Embryonic facial prominence (tissue), 1 donor: ENCODE results near the gene MEGF11.

Source experiments
- DNase-seq: peaks from one replicate; pipeline ENCODE4 v3.0.0-alpha.2; 2016; ENCODE audit errors: extremely low spot score

The MEGF11 gene

DNA sequence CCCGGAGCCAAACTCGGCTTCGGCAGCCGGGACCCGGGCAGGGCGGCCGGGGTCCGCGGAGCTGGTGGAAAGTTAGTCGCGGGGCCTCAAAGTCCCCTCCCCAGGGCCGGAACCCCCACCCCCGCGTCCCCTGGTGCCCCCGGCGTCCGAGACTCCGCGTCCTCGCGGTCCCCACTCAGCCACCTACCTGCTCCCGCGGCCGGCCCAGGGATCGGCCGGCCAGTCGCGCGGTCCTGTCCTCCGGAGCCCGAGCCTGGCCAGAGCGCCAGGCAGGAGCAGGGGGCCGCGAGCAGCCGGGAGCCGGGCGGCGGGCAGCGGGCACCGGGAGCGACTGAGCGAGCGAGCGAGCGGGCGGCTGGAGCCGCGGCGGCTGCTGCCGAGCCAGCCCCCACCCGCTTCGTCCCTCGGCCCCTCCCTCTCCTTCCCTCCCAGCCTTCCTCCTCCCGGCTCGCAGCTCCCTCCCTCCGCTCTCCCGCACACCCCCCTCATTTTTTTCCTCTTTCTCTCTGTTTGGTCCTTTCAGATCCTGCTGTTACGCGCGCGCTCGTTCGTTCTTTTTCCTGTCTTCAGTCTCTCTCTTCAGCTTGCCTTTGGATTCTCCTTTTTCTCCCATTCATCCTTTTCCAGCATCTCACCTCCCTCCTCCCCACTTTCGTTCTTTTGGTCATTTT lies at the start of gene MEGF11:
Gene MEGF11, minus strand, starts transcription at position 333 of the 671 bp plus-strand sequence. CDS start 125,347 bp downstream, outside the sequence.
- DNase-seq: peak; percentile 49

DNA sequence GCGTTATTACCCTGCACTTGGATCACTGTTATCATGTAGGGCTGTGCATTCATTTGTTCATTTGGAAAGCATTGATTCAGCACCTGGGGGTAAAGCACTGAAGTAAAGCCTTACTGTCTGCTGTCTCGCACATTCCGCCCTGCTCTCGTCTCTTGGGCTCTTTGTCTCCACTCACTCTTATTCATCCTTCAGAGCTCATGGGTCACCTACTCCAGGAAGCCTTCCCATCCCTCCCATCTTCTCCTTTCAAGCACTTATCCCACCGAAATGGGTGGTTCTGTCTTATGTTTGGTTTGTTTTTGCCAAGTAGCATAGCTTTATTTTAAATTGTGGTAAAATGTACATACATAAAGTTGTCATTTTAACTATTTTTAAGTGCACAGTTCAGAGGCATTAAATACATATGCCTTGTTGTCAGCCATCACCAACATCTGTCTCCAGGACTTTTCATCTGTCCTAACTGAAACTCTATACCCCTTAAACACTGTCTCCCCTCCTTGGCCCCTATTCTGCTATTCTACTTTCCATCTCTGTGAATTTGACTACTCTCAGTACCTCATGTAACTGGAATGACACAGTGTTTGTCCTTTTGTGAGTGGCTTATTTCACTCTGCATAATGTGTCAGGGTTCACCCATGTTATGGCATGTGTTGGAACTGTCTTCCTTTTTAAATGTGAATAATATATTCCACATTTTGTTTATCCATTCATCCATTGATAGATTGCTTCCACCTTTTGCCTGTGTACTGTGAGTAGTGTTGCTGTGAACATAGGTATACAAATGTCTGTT lies 49.1 kb upstream of the MEGF11 start:
- no peak for DNase-seq

DNA sequence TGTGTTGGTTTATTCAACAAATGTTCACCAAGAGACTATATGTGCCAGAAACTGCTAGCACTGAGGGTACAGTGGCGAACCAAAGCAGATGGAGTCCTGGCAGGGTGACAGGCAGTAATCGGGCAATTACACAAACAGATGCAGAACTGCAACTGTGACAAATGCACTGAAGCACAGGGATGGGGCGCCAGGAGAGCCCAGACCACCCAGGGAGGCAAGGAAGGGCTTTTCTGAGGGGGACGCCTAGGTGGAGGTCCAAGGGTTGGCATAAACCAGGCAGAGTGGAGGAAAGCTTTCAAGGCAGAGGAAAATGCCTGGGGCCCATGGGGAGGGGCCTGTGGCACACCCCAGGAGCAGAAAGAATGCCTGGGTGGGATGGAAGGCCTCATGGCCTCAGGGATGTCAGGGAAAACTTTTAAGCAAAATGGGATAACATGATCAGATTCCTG lies 45.3 kb upstream of the MEGF11 start:
- no peak for DNase-seq

DNA sequence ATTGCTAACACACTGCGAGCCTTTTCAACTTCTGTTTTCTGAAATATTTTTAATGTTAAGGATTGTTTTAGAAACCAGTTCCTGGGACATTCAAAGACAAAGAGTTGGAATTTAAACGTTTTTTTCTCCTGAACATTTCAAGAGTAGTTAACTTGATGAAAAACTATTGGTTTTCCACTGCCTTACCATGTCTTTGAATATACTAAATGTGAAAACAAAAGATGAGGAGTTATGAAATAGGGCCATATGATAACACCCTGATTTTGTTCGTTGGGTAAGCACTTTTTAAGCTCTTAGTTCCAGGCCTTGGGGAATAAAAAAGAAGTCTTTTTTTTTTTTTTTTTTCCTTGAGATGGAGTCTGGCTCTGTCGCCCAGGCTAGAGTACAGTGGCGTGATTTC lies 42.6 kb upstream of the MEGF11 start:
- DNase-seq: no peak

DNA sequence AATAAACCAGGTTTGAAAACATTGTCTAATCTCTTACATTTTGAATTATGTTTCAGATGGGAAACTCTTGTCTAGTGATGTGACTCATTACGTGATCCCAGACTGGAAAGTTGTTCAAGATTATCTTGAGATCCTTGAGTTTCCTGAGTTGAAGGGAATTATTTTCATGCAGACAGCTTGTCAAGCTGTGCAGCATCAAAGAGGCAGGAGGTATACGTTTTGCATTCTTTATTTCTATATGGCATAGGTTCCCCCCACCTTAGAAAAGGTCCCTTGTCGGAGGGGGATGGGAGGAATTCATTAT lies 41.3 kb upstream of the MEGF11 start:
- DNase-seq: no peak

DNA sequence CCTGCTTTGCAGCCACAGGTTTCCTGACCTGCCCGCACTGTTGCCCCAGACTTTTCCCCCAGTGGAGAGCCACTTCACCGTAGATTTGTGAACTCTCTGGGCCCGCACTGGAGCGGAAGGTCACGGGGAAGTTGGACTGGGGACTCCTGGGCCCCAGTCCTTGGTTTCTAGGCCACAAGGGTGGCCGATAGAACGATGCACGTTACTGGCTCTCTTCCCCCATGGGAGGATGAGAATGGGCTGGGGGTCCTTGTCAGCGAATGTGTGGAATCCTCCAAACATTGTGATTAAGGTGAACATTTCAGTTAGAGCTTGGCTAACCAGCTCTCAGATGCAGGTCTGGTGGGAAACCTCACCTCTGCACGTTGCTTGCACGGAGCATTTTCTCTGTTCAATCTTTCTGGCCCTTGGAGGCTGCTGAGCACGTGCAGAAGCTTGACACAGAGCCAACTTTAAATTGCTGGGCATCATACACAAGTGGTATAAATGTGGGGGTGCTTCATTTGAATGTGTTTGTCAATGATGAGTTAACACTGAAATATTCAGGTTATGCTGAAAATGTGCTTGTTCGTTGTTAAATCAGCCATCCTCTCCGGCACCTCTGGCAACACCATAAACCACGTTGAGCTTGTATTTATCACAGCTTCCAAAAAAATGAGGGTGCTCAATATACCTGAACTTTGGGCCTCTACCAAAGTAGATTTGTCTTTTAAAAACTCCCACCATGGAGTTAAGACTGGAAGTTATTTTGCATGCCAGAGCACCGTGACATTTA lies 40.8 kb upstream of the MEGF11 start:
- no peak for DNase-seq

DNA sequence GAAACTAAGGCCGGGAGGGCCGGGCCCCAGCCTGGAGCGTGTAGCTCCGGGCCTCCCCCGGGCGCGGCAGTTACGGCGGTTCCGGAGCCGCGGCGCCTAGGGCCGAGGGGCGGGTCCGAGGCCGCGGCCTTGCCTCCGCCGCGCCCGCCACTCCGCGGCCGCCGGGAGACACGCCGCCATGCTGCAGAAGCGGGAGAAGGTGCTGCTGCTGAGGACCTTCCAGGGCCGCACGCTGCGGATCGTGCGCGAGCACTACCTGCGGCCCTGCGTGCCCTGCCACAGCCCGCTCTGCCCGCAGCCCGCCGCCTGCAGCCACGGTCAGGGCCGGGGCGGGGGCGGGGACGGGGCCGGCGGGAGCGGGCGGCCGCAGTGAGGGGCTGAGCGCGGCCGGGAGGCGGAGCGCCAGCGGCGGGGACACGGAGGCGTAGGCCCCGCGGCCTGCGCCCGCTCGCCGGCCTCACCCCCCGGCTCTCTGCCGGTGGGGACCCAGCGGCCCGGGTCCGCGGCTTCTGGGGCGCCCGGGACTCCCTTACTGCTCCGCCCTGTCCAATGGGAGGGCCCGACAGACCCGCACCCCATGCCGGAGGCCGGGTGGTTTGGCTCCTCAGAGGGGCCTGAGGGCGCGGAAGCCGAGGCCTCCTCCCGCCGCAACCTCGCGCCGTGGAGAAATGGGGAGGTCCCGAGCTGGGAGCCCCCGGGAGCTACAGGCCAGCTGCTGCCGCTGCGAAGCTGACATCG lies 40.0 kb upstream of the MEGF11 start, which contains the start of gene DIS3L:
Gene DIS3L, plus strand, starts transcription at position 150 of the 738 bp plus-strand sequence. Its CDS starts 29 bp downstream, at position 179.
- no peak for DNase-seq

DNA sequence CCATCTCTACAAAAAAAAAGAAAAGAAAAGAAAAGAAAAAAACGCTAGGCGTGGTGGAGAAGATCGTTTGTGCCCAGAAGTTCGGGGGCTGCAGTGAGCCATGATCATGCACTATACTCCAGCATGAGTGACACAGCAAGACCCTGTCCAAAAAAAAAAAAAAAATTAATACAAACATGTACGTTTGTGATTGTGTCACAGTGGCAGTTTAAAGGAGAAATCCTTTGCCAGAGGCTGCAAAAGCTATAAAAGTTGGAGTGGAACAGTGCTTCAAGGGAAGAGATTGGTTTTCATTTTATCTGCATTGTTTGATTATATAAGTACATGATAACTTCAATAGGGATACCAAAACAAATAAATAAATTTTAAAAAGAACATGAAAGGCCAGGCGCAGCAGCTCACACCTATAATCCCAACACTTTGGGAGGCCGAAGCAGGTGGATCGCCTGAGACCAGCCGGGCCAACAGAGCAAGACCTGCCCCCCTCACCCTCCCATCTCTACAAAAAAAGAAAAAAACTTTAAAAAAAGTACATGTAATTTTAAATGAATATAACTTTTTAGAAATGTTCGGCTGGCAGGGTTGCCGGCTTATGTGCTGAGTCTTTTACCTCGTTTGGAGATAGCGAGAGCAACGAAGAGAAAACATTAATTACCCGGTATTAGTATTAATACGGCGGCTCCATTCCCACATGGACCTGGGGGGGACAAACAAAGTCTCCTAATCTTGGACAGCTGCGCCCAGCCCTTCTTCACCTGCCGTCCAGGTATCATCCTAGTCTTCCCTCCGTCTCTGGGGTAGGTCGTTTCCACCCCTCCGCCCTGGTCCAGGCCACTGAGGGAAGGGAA lies 39.2 kb upstream of the MEGF11 start:
- DNase-seq: no peak

DNA sequence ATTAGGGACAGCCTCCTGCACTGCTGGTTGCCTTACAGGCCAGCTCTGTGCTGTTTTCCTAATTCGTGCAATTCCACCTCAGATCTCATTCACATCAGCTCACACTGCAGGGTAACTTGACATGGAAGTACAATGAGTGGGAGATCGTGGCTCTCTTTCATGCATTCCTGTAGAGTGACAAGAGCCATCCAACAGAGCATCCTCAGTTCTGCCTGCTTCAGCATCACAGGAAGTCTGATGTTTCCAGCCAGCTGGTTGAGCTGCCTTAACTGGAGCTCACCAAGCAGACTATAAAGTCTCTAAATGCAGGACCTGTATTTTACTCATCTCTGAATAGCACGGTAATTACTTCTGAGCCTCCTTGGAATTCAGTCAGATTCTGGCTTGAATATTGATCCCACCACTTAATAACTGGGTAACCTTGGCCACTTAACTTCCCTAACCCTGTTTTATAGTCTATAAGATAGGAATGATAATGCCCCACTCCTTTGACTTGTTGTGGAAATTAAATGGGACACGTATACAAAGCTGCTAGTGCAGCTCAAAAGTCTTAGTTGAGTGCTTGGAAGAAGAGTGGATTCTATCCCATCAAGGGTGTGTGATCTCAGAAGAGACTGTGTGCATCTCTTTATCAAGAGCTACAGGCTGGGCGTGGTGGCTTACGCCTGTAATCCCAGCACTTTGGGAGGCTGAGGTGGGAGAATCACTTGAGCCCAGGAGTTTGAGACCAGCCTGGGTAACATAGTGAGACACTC lies 38.4 kb upstream of the MEGF11 start:
- no peak for DNase-seq

DNA sequence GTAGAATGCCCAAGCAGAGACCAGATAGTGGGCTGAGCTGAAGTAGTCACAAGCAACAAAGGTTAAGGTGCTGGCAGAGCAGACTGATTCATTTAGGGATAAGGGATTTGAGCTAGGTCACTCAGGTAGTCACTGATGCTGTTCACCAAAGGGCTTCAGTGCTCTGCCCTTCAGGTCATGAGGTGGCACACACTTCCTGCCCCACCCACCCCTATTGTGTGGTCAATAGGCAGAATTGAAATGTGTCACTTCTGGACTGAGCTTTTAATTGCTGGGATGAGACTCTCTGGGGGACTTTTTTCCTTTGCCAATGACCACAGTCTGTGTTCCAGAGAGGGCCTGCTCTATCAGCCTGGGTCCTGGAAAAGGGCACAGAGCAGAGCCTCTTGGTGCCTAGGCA lies 37.0 kb upstream of the MEGF11 start:
- no peak for DNase-seq

DNA sequence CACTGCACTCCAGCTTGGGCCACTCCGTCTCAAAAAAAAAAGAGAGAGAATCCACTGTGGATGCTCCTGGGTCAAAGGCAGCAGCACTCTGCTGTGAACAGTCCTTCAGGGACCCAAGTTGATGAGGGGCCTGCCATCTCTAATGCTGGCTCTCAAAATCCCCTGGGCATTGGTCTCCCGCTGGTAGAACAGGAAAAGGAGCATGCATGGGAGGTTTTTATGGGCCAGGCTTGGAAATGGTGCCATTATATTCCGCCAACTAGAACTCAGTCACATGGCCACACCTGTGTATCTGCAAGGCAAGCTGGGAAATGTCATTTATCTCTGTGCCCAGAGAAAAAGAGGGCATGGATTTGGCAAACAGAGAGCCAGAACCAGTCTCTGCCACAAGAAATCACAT lies 36.5 kb upstream of the MEGF11 start:
- DNase-seq: no peak

DNA sequence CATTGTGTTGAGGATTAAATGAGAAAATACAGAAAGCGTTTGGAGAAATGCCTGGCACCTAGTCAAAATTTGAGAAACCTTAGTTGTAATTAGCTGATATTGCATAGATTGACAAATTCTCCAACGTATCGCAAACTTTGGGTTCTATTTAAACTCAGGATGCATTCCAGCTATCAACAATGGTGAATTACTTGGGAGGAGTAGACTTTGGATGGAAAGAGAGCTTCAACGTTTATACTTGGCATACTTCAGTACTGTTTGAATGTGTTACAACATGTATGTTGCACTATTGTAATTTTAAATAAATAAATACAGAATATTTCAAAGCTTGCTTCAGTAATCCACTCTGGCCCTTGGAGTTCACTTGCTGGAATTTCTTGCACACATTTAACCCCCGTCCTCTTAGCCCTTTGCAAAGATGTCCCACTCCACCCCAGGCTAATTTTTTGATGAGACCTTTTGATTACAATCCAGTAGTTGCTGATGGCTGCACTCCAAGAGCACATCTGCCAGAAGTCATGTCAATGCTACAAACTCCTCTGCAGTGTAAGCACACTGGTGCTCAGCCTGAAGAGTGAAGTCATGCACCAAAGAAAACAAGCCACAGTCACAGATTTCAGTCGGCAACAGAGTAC lies 35.1 kb upstream of the MEGF11 start:
- DNase-seq: no peak

DNA sequence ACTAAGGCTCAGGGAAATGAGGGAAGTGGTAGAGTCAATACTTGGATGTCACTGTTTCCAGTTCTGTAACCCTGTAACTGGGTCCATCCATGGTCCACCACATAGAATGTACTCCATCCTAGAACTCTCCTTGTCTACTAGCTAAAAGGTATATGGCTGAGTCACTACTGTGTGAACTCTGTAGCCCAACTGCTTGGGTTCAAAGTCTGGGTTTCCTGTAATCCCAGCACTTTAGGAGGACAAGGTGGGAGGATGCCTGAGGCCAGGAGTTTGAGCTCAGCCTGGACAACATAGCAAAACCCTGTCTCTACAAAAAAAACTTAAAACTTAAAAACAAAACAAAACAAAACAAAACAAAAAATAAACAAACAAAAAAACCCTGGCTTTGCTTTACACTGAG lies 34.5 kb upstream of the MEGF11 start:
- no peak for DNase-seq

DNA sequence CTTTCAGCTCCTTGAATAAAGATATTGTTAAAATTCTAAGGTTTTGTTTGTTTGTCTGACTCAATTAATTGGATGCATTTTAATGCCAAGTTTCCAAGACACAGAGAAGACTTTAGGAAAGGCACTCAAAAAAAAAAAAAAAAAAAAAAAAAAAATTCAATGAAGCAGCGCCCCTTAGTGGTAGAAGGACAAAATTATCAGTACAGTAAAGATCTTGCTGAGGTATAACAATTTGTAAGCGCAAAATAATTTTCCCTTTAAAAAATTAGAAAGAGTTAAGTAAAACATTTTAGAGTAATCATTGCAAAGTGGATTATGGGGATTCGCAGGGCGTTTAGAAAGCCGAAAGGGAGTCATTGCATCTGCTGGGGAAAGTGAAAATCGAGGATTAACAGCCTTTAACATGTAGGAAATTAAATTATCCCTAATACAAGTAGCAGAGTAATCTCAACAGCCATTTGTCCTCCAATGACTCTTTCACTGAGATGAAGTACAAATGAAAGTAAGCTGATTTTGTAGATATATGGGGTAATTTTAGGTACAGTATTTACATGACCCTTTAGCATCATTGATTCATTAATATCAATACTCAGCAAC lies 34.0 kb upstream of the MEGF11 start:
- no peak for DNase-seq

DNA sequence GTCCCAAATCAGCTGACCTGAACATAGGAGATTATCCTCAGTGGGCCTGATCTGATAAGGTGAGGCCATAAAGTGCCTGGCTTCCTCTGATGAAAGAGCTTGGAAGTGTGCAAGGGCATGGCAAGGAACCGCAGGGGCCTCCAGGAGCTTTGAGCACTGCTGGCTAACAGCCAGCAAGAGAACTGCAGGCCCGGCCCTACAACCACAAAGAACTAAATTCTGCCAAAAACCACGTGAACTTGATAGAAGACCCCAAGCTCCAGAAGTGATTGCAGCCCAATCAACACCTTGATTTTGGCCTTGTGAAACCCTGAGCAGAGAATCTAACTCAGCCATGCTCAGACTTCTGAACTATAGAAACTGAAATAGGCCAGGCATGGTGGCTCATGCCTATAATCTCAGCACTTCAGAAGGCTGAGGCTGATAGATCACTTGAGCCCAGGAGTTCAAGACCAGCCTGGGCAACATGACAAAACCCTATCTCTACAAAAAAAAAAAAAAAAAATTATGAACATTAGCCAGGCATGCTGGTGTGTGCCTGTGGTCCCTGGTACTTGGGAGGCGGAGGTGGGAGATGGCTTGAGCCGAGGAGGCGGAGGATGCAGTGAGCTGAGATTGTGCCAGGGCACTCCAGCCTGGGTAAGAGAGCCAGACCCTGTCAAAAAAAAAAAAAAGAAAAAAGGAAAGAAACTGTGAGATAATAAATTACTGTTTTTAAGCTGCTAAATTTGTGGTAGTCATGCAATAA lies 32.2 kb upstream of the MEGF11 start:
- no peak for DNase-seq

DNA sequence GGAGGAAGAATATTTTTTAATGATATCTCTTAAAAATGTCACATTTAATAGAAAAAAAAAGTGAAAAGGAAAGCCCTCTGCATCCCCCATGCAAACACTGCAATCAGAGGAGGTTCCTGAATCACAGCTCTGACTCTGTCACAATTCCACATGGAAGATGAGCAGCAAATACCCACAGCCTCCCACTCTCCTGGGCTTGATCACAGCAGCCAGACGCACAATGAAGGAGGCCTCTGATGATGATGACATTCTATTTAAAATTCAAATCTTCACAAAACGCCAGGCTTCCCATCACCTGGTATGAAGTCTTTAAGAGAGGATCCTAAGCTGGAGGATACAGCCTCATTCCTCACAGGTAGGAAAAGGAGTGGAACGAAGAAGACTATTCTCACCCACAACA lies 30.7 kb upstream of the MEGF11 start:
- DNase-seq: no peak

DNA sequence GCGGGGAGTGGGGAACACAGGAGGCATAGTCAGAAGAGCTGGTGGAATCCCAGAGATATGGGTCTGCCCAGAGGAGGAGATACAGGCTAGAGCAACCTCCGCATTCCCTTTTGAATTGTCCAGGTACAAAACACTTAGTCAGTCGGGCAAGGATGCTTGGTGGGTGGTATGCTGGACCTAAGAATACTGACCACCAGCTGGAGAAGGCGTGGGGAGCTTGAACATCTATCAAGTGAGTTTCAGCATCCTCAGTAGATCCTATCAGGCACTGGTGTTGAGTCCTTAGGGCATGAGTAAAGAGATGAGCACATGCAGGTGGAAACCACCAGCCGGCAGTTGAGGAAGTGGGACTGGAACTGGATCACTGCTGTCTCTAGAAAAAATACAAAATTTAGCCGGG lies 25.1 kb upstream of the MEGF11 start:
- DNase-seq: no peak

DNA sequence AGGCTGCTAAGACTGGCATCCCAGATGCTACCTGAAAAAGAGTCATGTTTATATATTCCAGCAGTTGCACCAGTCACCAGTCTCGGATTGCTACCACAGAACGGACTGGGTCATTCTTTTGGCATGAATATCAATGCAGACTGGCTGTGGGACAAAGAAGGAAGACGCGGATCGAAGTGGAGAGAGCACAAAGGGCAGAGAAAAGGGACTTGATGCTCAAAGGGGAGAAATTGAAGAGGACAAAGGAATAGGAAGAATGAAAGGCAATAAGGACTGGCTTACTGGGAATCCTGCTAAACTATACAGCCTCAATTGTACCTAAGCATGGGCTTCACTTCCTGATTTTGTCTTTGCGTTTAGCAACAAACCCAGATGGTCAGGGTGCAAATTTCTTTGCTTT lies 24.5 kb upstream of the MEGF11 start:
- DNase-seq: no peak

DNA sequence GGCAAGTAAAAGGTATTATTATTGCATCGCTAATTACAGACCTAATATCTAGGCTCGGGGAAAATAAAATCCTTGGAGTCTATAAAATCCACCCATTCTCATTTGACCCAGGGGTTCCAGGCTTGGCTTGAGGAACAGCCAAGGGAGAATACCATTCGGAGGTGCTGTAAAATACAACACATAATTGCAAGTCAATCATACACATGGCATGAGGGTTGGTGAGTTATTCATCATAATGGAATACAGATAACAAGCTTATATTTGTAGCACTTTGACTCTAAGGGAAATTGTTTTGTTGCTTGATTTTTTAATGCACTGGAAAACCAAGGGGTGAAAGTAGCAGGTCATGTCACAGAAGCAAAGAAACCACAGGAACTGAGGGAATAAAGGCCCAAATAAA lies 23.0 kb upstream of the MEGF11 start:
- DNase-seq: no peak
